ENCODE results near the gene ATP11B.

- no peak for TF ChIP-seq POLR2A (IDR thresholded peaks at IDR 0.05; ENCODE audit: extremely low read depth, insufficient read length)
- TF ChIP-seq CTCF (IDR thresholded peaks at IDR 0.05; ENCODE audit: low read depth, low read length), result no peak
- no peak for TF ChIP-seq MAX (IDR thresholded peaks at IDR 0.05; ENCODE audit: low read depth, low read length)
Measured at GRCh38 chr3:182812123-182812522, 18.8 kb downstream of the ATP11B start.
